CD4-positive, CD25-positive, alpha-beta regulatory T cell (primary cell): ENCODE data around the gene SYDE2. TPM values are rescaled to one million over a fixed set of nuclear protein-coding genes. Genes with fewer than 3 reads are reported as not detected.

ENCODE experiments used
- ATAC-seq, 2 donors: fragments of 150-1000 bp; cut with Tn5 transposase; one replicate each; pipeline ENCODE4 v1.10.0; 2021; ENCODE audit warnings: low read depth in 2 of 2, moderate number of reproducible peaks in 2 of 2, moderate library complexity in 1 of 2
- DNase-seq, 3 donors: peaks; one replicate each; pipeline versions ENCODE4 v3.0.0 to v3.0.0-alpha.2; 2012 to 2022; ENCODE audit warnings: mixed read lengths in 1 of 3
- H3K27ac ChIP-seq: one replicate; pipeline ENCODE4 v1.7.0; 2013; ENCODE audit warnings: mild to moderate bottlenecking, low read length; ENCODE audit not compliant: insufficient read depth, poor library complexity, severe bottlenecking
- H3K27me3 ChIP-seq: one replicate; pipeline ENCODE4 v1.7.0; 2013; ENCODE audit warnings: low read length; ENCODE audit not compliant: control insufficient read depth, insufficient read depth
- H3K36me3 ChIP-seq: one replicate; pipeline ENCODE4 v1.7.0; 2013; ENCODE audit warnings: mild to moderate bottlenecking, low read length, moderate library complexity; ENCODE audit not compliant: control insufficient read depth, insufficient read depth
- H3K4me1 ChIP-seq: 2 replicates; pipeline ENCODE4 v1.7.0; 2013; ENCODE audit warnings: mild to moderate bottlenecking, low read length; ENCODE audit not compliant: insufficient read depth, control insufficient read depth, poor library complexity, severe bottlenecking
- H3K4me3 ChIP-seq: one replicate; pipeline ENCODE4 v1.7.0; 2013; ENCODE audit warnings: low read depth, mild to moderate bottlenecking, low read length, moderate library complexity
- H3K9me3 ChIP-seq, 2 experiments: 1 replicate in 1 of 2; 2 replicates in 1 of 2; pipeline ENCODE4 v1.7.0; 2013; ENCODE audit warnings: low read length in 2 of 2, mild to moderate bottlenecking in 1 of 2, moderate library complexity in 1 of 2; ENCODE audit not compliant: control insufficient read depth in 2 of 2
- H3K27ac Mint-ChIP-seq, 3 donors: one replicate each; pipeline ENCODE4 v1.8.0; 2020 to 2022; ENCODE audit warnings: mild to moderate bottlenecking in 3 of 3, mixed read lengths in 3 of 3, moderate library complexity in 2 of 3
- H3K27me3 Mint-ChIP-seq: one replicate; pipeline ENCODE4 v1.8.0; 2022; ENCODE audit warnings: mild to moderate bottlenecking, mixed read lengths
- H3K36me3 Mint-ChIP-seq: one replicate; pipeline ENCODE4 v1.8.0; 2020; ENCODE audit warnings: mixed read lengths
- H3K4me1 Mint-ChIP-seq, 4 donors: one replicate each; pipeline ENCODE4 v1.8.0; 2020 to 2022; ENCODE audit warnings: mixed read lengths in 4 of 4, mild to moderate bottlenecking in 1 of 4
- H3K4me3 Mint-ChIP-seq, 4 donors: one replicate each; pipeline ENCODE4 v1.8.0; 2020 to 2022; ENCODE audit warnings: mild to moderate bottlenecking in 4 of 4, mixed read lengths in 4 of 4, moderate library complexity in 3 of 4
- H3K9me3 Mint-ChIP-seq, 7 donors: one replicate each; pipeline ENCODE4 v1.8.0; 2020 to 2022; ENCODE audit warnings: mixed read lengths in 7 of 7, mild to moderate bottlenecking in 3 of 7, moderate library complexity in 2 of 7
- polyA plus RNA-seq, 4 donors: library from polyadenylated mRNA; unstranded; fragments of 300-500 nt; fragmentation: Illumina TruSeq; gene quantifications; one replicate each; pipeline ENCODE4 v1.2.3, GENCODE V29; 2021
- total RNA-seq: library from RNA; stranded (reverse); gene quantifications from one replicate; pipeline ENCODE4 v1.2.3, GENCODE V29; 2022

Gene SYDE2
- total and polyA plus RNA-seq, 5 donors from 2014 or later = 1.0 to 4.1 (median 1.3) TPM

DNA sequence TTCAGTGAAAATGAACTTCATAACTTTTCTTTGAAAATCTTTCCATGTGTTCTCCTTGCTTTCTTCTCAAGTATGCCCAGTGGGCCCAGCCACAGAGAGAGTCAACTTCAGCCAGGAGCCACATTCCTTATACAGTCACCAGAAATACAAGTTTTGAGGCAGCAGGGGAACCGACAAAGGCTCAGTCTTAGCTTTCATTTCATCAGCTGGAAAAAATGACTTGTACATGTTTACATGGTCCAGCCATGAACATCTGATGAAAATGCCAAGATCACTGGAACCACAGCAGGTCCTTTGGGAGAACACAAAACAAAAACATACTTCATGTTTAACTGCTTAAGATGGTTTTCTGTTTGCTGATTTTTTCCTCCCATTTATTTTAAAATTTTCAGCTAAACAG, 72.5 kb downstream of the SYDE2 start:
- no peak overlapping the region for H3K27ac Mint-ChIP-seq
- H3K27ac ChIP-seq = no peak overlapping the region
- H3K9me3 Mint-ChIP-seq = no peaks in the 10 kb centered on the region
- no peaks in the 10 kb centered on the region for H3K4me1 Mint-ChIP-seq
- H3K27me3 ChIP-seq = peaks cover 2% of the 10 kb centered on the region
- no peaks in the 10 kb centered on the region for H3K9me3 ChIP-seq
- H3K4me3 ChIP-seq = no peak overlapping the region
- H3K4me1 ChIP-seq = no peaks in the 10 kb centered on the region
- no peaks in the 10 kb centered on the region for H3K36me3 Mint-ChIP-seq
- no peak for ATAC-seq
- no peaks in the 10 kb centered on the region for H3K36me3 ChIP-seq
- H3K27me3 Mint-ChIP-seq = peaks cover 10% of the 10 kb centered on the region
- no peak overlapping the region for H3K4me3 Mint-ChIP-seq
- no peak for DNase-seq

DNA sequence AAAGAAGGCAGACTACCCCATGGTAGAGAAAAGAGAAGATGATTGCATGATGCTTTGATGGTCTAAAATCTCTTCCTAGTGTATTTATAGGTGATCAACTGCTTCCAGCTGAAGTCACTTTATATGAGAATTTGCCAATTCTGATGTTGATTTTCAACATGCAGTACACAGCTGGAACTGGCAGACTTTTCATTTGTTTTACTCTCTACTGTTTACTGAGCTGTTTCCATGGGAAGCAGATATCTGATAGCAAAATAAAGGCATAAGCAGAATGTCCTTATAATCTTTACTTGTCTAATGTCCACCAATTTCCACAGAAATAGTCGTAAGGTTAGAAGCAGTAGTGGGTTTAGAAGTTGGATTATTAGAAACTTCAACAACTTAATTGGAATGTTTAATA, 74.9 kb downstream of the SYDE2 start:
- Histone ChIP-seq H3K27me3 (peaks cover 2% of the 10 kb centered on the region), H3K36me3 (no peaks in the 10 kb centered on the region), H3K27ac (no peak overlapping the region), H3K9me3 (no peaks in the 10 kb centered on the region), H3K4me1 (no peaks in the 10 kb centered on the region), H3K4me3 (no peak overlapping the region)
- Mint-ChIP-seq H3K4me1 (no peaks in the 10 kb centered on the region), H3K27ac (no peak overlapping the region), H3K36me3 (no peaks in the 10 kb centered on the region), H3K4me3 (no peak overlapping the region), H3K9me3 (no peaks in the 10 kb centered on the region), H3K27me3 (peaks cover 12% of the 10 kb centered on the region)
- no peak for DNase-seq
- no peak for ATAC-seq

DNA sequence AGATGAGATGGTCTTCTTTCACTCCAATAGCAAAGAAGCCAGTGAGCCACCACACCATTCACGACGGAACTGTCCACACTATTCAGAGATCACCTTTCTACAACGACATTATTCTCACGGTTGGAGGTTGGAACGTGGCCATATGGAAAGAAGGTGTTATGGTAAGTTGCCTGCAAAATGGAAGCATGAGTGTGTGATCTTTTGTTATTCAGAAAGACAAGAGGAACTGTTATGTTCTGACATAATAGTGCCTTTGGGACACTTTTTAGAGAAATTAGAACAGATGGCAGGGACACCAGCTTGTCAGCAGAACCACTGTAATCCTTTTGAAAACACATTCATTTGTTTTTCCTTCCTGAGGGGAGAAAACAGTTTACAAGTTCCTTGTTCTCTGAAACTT, 76.7 kb downstream of the SYDE2 start:
- Mint-ChIP-seq H3K36me3 (no peaks in the 10 kb centered on the region), H3K9me3 (no peaks in the 10 kb centered on the region), H3K4me3 (no peak overlapping the region), H3K27ac (no peak overlapping the region), H3K27me3 (peaks cover 4% of the 10 kb centered on the region), H3K4me1 (no peaks in the 10 kb centered on the region)
- Histone ChIP-seq H3K27ac (no peak overlapping the region), H3K9me3 (no peaks in the 10 kb centered on the region), H3K4me3 (no peak overlapping the region), H3K36me3 (no peaks in the 10 kb centered on the region), H3K4me1 (no peaks in the 10 kb centered on the region), H3K27me3 (no peaks in the 10 kb centered on the region)
- no peak for DNase-seq
- ATAC-seq = no peak

DNA sequence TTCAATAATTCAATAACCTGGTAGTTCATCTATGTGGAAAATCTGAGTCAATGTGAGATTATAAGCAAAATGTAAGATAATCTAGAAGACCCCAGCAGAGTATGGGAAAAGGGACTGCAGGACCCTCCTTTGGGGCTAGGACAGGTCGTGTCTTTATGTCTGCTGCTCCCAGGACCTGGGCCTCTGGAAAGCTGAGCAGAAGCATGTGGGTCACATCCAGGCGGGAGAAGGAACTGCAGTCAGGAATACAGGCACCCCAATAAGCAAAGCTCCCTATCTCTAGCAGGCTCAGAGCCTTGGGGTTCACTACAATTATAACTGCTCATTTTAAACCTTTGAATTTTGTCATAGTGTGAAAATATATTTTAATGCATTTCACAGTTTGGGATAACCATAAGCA, 78.6 kb downstream of the SYDE2 start:
- H3K9me3 Mint-ChIP-seq = peaks cover 0 to 2% (median 0%) of the 10 kb centered on the region in 7 donors
- H3K27ac Mint-ChIP-seq = no peak overlapping the region
- no peaks in the 10 kb centered on the region for H3K36me3 ChIP-seq
- no peaks in the 10 kb centered on the region for H3K4me1 Mint-ChIP-seq
- DNase-seq (no peak), ATAC-seq (no peak)
- no peak overlapping the region for H3K4me3 ChIP-seq
- no peak overlapping the region for H3K4me3 Mint-ChIP-seq
- peaks cover 1% of the 10 kb centered on the region for H3K27me3 ChIP-seq
- no peaks in the 10 kb centered on the region for H3K36me3 Mint-ChIP-seq
- H3K27me3 Mint-ChIP-seq = peaks cover 4% of the 10 kb centered on the region
- no peak overlapping the region for H3K27ac ChIP-seq
- no peaks in the 10 kb centered on the region for H3K9me3 ChIP-seq
- H3K4me1 ChIP-seq = no peaks in the 10 kb centered on the region

DNA sequence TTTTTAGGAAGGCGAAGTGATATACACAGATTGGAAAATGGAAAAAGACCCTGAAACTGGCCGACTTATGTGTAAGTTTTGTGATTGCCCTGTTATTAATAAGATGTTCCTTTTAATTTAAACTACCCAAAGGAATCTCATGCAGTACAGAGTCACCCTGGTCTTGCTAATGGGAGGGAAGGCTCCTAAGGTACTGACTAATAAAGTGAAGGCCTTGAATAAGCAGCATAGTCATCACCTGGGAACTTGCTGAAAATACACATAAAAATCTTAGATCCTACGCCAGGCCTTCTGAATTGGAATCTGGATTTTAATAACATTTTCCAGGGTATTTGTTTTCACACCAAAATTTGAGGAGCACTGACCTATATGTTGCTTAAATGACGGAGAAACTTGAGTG, 79.1 kb downstream of the SYDE2 start:
- Mint-ChIP-seq H3K27ac (no peak overlapping the region), H3K4me1 (no peaks in the 10 kb centered on the region), H3K9me3 (peaks cover 0 to 2% (median 0%) of the 10 kb centered on the region in 7 donors), H3K27me3 (peaks cover 4% of the 10 kb centered on the region), H3K36me3 (no peaks in the 10 kb centered on the region), H3K4me3 (no peak overlapping the region)
- Histone ChIP-seq H3K9me3 (no peaks in the 10 kb centered on the region), H3K36me3 (no peaks in the 10 kb centered on the region), H3K27ac (no peak overlapping the region), H3K4me1 (no peaks in the 10 kb centered on the region), H3K27me3 (peaks cover 1% of the 10 kb centered on the region), H3K4me3 (no peak overlapping the region)
- ATAC-seq = no peak
- DNase-seq = no peak

DNA sequence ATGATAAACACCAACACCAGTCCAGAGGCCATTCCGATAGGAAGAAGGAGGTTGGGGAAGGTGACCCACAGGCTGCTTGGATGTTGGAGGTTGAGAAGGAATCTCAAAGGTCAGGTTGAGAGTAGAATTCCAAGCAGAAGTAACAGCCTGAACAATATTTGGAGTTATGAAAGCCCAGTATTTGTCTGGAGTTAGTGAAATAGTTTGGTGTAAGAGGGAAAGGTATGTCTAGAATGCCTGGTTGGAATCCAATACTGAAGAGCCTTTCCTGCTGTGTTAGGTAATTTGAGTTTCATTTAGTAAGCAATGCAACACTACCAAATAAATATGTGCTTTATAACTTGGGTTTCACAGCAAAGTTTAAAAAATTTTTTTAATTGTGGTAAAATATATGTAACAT, 82.1 kb downstream of the SYDE2 start:
- DNase-seq = no peak
- Mint-ChIP-seq H3K27ac (no peak overlapping the region), H3K27me3 (peaks cover 8% of the 10 kb centered on the region), H3K4me3 (no peak overlapping the region), H3K4me1 (no peaks in the 10 kb centered on the region), H3K36me3 (no peaks in the 10 kb centered on the region), H3K9me3 (peaks cover 0 to 2% (median 0%) of the 10 kb centered on the region in 7 donors)
- Histone ChIP-seq H3K9me3 (no peaks in the 10 kb centered on the region), H3K27me3 (peaks cover 1% of the 10 kb centered on the region), H3K36me3 (no peaks in the 10 kb centered on the region), H3K27ac (no peak overlapping the region), H3K4me1 (no peaks in the 10 kb centered on the region), H3K4me3 (no peak overlapping the region)
- no peak for ATAC-seq

DNA sequence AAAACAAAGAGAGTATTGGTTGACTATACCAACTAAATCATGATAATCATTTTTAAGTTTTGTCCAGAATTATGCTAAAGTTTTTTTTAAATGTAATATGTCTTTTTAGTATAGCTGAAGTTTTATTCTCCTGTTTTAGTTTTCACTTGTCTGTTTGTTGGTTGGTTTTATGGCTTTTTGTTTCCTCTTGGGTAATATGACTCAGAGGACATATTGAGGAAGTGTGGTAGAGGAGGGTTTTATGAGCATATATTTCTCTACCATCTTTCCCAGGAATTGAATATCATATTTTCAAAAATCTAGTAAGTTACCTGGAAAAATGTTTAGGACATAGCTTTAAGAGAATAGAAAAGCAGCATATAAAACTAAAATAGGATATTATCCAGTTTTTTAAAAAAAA, 84.0 kb downstream of the SYDE2 start:
- H3K36me3 Mint-ChIP-seq = no peaks in the 10 kb centered on the region
- no peak overlapping the region for H3K4me3 Mint-ChIP-seq
- peaks cover 0 to 2% (median 0%) of the 10 kb centered on the region in 7 donors for H3K9me3 Mint-ChIP-seq

DNA sequence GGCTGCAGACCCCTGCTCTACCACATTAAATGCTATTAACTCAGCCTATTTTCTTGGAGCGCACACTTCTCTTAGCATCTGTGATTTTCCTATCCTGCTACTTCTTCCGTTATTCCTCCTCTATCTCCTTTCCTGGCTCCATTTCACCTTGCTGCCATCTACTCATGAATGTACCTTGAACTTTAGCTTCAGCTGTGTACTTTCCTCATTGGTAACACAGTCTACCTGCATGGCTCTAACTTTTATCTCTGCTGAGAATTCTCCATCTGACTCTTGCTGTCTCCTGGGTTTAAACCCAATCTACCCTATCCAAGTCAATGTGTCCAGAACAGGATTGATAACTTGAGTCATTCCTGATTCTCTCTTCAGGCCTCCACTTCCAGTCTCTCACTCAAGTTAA, 84.9 kb downstream of the SYDE2 start:
- DNase-seq (no peak), ATAC-seq (no peak)
- H3K36me3 ChIP-seq = no peaks in the 10 kb centered on the region
- no peak overlapping the region for H3K27ac Mint-ChIP-seq
- H3K4me3 Mint-ChIP-seq = no peak overlapping the region
- no peak overlapping the region for H3K4me3 ChIP-seq
- H3K27me3 Mint-ChIP-seq = peaks cover 4% of the 10 kb centered on the region
- H3K9me3 ChIP-seq = no peaks in the 10 kb centered on the region
- H3K36me3 Mint-ChIP-seq = no peaks in the 10 kb centered on the region
- H3K27me3 ChIP-seq = peaks cover 1% of the 10 kb centered on the region
- no peaks in the 10 kb centered on the region for H3K4me1 Mint-ChIP-seq
- H3K4me1 ChIP-seq = no peaks in the 10 kb centered on the region
- no peak overlapping the region for H3K27ac ChIP-seq
- peaks cover 0 to 2% (median 0%) of the 10 kb centered on the region in 7 donors for H3K9me3 Mint-ChIP-seq

More for the DNA sequence above, 84.0 kb downstream of the SYDE2 start:
- ATAC-seq = no peak
- H3K36me3 ChIP-seq = no peaks in the 10 kb centered on the region
- no peak overlapping the region for H3K27ac Mint-ChIP-seq
- H3K4me1 Mint-ChIP-seq = no peaks in the 10 kb centered on the region
- H3K4me1 ChIP-seq = no peaks in the 10 kb centered on the region
- no peak overlapping the region for H3K27ac ChIP-seq
- no peak overlapping the region for H3K4me3 ChIP-seq
- peaks cover 4% of the 10 kb centered on the region for H3K27me3 Mint-ChIP-seq
- DNase-seq = no peak
- no peaks in the 10 kb centered on the region for H3K9me3 ChIP-seq
- peaks cover 1% of the 10 kb centered on the region for H3K27me3 ChIP-seq
